ENCODE results near the gene VMAC.
"Not testable (repeated sequence)": the region's sequence is repeated elsewhere in the genome, so short reads cannot be mapped to it uniquely, and the experiment has no call there.

The VMAC gene, protein sequence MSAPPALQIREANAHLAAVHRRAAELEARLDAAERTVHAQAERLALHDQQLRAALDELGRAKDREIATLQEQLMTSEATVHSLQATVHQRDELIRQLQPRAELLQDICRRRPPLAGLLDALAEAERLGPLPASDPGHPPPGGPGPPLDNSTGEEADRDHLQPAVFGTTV

DNA sequence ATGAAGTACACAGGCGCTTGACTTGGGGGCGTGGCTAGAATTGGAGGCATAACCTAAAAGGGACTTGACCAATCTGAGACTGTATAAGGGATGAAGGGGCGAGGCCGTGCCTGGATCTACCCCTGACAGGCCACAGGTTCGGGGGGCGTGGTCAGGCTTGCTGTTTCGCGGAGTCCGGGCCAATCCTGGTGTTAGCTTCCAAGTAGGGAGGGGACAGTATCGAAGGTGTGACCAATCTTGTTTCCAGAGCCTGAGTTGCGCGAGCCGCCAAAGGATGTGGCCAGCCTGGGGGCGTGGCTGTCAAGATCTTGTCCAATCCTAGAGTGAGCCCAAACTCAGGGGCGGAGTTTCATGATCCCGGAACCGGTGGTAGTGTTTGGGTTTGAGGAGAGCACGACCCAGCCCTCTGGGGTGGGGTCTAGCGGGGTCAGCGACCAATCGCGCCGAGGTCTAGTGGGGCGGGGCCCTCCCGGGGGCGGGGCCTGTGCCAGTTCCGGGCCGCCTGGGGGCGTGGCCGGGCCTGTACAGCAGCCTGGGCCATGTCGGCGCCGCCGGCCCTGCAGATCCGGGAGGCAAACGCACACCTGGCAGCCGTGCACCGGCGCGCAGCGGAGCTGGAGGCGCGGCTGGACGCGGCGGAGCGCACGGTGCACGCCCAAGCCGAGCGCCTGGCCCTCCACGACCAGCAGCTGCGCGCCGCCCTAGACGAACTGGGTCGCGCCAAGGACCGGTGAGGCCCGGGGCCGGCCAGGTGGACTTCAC, at the start of gene VMAC:
VMAC (plus strand) TSS at position 521 of the 762 bp plus-strand sequence; CDS start at position 540, 19 bp downstream.
- TF ChIP-seq, protein P1, sequence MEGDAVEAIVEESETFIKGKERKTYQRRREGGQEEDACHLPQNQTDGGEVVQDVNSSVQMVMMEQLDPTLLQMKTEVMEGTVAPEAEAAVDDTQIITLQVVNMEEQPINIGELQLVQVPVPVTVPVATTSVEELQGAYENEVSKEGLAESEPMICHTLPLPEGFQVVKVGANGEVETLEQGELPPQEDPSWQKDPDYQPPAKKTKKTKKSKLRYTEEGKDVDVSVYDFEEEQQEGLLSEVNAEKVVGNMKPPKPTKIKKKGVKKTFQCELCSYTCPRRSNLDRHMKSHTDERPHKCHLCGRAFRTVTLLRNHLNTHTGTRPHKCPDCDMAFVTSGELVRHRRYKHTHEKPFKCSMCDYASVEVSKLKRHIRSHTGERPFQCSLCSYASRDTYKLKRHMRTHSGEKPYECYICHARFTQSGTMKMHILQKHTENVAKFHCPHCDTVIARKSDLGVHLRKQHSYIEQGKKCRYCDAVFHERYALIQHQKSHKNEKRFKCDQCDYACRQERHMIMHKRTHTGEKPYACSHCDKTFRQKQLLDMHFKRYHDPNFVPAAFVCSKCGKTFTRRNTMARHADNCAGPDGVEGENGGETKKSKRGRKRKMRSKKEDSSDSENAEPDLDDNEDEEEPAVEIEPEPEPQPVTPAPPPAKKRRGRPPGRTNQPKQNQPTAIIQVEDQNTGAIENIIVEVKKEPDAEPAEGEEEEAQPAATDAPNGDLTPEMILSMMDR (conservative IDR thresholded peaks at IDR 0.05): no peak
- peak within 1 kb of the TSS; percentile 86 for H3K27ac ChIP-seq

DNA sequence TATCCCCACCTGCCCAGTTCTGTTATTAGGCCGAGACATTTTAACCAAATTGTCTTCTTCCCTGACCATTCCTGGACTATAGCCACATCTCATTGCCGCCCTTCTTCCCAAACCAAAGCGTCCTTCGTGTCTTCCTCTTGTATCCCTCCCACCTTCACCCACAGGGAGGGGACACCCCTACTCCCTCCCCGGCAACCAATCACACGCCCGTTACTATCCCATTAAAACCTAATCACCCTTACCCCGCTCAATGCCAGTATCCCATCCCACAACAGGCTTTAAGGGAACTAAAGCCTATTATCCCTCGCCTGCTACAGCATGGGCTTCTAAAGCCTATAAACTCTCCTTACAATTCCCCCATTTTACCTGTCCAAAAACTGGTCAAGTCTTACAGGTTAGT, 49.5 kb upstream of the VMAC start:
- not testable (repeated sequence) for H3K27ac ChIP-seq

DNA sequence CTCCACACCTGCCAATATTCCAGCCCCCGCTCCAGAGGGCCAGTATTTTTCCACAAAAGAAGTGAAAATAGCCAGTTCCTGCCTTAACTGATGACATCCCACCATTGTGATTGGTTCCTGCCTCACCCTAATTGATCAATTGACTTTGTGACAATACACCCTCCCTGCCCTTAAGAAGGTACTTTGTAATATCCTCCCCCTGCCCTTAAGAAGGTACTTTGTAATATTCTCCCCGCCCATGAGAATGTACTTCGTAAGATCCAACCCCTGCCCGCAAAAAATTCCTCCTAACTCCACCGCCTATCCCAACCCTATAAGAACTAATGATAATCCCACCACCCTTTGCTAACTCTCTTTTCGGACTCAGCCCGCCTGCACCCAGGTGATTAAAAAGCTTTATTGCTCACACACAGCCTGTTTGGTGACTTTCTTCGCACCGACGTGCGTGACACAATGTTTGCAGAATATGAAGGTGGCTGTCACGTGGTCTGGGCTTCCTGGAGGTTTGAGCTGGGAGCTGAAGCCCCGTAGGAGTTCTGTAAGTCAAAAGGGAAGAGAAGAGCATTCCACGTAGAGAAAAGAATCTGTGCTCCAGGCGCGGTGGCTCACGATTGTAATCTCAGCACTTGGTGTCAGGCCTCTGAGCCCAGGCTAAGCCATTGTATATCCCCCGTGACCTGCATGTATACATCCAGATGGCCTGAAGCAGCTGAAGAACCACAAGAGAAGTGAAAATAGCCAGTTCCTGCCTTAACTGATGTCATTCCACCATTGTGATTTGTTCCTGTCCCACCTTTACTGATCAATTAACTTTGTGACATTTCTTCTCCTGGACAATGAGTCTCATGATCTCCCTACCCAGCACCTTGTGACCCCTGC, 47.2 kb upstream of the VMAC start:
- H3K27ac ChIP-seq: no peak overlapping the region
- TF ChIP-seq, protein P1 (conservative IDR thresholded peaks at IDR 0.05): no peak

DNA sequence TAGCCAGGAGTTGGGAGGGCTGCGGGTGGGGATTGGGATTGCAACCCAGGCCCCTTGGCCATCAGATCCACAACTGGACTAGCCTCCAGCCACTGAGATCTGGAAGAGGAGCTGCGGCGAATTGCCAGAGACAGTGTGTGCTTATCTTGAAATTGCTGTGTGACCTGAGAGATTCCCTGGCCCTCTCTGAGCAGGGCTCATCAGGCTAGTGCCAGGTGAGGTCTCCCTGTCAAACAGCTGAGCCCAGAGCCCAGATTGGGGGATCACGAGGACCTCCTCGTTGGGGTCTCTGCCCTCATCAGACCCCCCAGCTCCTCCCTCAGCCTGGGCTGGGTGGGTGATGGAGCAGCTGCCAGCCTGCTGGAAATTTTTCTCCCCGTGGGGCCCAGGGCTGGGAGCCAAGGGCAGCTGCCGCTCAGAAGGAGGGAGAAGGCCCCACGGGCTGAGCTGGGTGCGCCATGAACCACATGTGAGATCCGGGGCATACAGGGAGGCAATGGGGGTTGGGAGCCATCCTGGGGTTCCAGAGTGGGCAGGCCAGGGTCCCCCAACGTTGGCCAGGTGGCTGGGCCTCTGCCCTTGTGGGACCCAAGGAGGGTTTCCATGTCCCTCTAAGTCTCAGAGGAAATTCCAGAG, 41.5 kb upstream of the VMAC start:
- TF ChIP-seq, protein P1 (conservative IDR thresholded peaks at IDR 0.05): no peak

DNA sequence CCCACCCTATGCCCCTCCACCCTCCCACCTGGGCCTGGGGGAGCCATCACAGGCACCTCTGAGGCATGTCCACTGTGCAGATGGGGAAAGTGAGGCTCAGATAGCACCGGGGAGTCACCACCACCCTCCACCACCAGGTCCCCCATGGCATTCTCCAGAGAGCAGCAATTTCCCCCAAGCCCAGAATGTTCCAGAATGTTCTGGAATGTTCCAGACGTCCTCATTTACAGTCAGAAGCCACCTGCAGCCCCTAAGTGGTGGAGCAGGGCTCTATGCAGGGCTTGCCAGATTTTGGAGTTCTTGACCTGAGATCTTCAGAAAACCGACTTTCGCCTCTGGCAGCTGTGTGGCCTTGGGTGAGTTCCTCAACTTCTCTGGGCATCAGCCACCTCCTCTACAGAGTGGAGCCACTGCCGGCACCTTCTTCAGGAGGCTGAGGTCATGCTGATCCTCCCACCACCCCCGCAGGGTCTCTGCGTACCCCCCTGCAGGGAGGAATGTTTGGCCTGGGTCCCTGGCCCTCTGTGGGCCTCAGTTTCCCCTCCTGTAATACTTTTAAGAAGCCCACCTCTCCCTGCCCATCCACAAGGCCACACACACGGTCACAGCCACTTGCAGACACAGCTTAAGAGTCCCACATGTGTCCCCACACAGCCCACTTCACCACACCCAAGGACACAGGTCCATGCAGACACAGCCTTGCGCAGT, 40.5 kb upstream of the VMAC start:
- TF ChIP-seq, protein P1 (conservative IDR thresholded peaks at IDR 0.05): no peak
- no peak overlapping the region for H3K27ac ChIP-seq

More for the DNA sequence above, 41.5 kb upstream of the VMAC start:
- H3K27ac ChIP-seq: no peak overlapping the region

DNA sequence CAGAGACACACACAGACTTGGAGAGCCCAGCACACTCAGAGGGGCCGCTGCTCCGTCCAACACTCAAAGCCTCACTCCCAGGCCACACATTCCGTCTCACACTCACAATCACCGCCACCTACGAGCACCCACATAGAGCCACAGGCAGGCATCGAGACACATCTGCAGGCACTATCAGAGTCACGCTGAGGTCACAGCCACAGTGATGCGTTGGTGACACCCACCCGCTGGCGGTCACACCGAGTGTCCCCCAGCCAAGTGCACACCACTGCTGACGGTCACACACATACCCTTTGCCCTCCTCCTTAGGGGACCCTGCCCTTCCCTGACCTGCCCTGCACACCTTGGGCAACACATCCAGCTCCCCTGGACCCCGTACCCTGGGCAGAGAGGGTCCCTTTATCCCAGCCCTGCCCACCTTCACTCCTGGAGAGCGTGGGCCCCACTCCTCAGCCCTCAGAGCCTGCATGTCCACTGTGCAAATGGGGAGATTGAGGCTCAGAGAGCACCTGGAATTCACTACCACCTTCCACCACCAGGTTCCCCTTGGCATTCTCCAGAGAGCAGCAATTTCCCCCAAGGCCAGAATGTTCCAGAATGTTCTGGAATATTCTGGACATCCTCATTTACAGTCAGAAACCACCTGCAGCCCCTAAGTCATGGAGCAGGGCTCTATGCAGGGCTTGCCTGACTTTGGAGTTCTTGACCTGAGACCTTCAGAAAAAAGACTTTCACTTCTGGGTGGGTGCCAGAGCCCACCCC, 39.8 kb upstream of the VMAC start:
- TF ChIP-seq, protein P1 (conservative IDR thresholded peaks at IDR 0.05): no peak
- H3K27ac ChIP-seq: no peak overlapping the region

DNA sequence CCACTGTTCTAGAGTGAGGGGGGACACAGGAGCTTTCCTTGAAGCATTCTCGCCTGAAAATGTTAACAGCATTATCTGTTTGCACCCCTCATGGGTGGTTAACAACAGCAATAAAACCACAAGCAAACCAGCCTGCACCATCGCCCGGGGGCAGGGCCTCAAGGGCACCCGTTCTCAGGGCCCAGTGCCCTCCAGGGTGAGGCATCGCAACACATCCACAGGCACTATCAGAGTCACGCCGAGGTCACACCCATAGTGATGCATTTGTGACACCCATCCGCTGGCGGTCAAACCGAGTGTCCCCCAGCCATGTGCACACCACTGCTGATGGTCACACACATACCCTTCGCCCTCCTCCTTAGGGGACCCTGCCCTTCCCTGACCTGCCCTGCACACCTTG, 38.9 kb upstream of the VMAC start:
- no peak overlapping the region for H3K27ac ChIP-seq
- TF ChIP-seq, protein P1 (conservative IDR thresholded peaks at IDR 0.05): no peak

Measured in VCaP (cell line).